ENCODE results near the gene CMSS1.

DNA sequence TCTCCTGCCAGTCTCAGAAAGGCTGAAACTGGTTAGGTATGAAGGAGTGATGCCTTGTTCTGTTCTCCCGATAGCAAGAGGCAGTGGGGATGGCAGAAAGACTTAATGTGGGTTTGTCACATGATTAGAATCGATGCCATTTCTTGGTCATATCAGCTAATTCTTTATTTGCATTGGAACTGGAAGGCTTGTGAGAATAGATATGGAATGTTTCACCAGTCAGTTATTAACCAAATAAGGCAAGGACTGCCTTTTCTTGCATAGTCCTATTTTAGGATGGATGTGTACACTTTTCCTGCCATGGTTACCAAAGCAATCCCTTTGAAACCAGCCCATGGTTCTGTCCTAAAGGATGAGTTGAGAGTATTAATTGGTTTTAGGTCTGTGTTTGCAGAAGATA is 262.9 kb downstream of the CMSS1 start:
- no peak for TF ChIP-seq ZNF70 (CRISPR knock-in tag; IDR thresholded peaks at IDR 0.05)
- TF ChIP-seq, protein P1, sequence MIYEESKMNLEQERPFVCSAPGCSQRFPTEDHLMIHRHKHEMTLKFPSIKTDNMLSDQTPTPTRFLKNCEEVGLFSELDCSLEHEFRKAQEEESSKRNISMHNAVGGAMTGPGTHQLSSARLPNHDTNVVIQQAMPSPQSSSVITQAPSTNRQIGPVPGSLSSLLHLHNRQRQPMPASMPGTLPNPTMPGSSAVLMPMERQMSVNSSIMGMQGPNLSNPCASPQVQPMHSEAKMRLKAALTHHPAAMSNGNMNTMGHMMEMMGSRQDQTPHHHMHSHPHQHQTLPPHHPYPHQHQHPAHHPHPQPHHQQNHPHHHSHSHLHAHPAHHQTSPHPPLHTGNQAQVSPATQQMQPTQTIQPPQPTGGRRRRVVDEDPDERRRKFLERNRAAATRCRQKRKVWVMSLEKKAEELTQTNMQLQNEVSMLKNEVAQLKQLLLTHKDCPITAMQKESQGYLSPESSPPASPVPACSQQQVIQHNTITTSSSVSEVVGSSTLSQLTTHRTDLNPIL (CRISPR knock-in tag; IDR thresholded peaks at IDR 0.05; ENCODE audit: low read depth), result no peak
- TF ChIP-seq CSDC2 (CRISPR knock-in tag; IDR thresholded peaks at IDR 0.05), result no peak
- TF ChIP-seq SNAI2 (CRISPR knock-in tag; IDR thresholded peaks at IDR 0.05), result no peak
- no peak for TF ChIP-seq RARB (CRISPR knock-in tag; IDR thresholded peaks at IDR 0.05)
- no peak for TF ChIP-seq ZNF8 (CRISPR knock-in tag; IDR thresholded peaks at IDR 0.05)
- TF ChIP-seq, protein P2, sequence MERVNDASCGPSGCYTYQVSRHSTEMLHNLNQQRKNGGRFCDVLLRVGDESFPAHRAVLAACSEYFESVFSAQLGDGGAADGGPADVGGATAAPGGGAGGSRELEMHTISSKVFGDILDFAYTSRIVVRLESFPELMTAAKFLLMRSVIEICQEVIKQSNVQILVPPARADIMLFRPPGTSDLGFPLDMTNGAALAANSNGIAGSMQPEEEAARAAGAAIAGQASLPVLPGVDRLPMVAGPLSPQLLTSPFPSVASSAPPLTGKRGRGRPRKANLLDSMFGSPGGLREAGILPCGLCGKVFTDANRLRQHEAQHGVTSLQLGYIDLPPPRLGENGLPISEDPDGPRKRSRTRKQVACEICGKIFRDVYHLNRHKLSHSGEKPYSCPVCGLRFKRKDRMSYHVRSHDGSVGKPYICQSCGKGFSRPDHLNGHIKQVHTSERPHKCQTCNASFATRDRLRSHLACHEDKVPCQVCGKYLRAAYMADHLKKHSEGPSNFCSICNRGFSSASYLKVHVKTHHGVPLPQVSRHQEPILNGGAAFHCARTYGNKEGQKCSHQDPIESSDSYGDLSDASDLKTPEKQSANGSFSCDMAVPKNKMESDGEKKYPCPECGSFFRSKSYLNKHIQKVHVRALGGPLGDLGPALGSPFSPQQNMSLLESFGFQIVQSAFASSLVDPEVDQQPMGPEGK (CRISPR knock-in tag; IDR thresholded peaks at IDR 0.05; ENCODE audit: borderline replicate concordance), result no peak
- TF ChIP-seq TCF4 (CRISPR knock-in tag; IDR thresholded peaks at IDR 0.05; ENCODE audit: borderline replicate concordance), result no peak
- TF ChIP-seq, protein P3, sequence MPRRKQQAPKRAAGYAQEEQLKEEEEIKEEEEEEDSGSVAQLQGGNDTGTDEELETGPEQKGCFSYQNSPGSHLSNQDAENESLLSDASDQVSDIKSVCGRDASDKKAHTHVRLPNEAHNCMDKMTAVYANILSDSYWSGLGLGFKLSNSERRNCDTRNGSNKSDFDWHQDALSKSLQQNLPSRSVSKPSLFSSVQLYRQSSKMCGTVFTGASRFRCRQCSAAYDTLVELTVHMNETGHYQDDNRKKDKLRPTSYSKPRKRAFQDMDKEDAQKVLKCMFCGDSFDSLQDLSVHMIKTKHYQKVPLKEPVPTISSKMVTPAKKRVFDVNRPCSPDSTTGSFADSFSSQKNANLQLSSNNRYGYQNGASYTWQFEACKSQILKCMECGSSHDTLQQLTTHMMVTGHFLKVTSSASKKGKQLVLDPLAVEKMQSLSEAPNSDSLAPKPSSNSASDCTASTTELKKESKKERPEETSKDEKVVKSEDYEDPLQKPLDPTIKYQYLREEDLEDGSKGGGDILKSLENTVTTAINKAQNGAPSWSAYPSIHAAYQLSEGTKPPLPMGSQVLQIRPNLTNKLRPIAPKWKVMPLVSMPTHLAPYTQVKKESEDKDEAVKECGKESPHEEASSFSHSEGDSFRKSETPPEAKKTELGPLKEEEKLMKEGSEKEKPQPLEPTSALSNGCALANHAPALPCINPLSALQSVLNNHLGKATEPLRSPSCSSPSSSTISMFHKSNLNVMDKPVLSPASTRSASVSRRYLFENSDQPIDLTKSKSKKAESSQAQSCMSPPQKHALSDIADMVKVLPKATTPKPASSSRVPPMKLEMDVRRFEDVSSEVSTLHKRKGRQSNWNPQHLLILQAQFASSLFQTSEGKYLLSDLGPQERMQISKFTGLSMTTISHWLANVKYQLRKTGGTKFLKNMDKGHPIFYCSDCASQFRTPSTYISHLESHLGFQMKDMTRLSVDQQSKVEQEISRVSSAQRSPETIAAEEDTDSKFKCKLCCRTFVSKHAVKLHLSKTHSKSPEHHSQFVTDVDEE (CRISPR knock-in tag; IDR thresholded peaks at IDR 0.05), result no peak
- TF ChIP-seq, protein P4, sequence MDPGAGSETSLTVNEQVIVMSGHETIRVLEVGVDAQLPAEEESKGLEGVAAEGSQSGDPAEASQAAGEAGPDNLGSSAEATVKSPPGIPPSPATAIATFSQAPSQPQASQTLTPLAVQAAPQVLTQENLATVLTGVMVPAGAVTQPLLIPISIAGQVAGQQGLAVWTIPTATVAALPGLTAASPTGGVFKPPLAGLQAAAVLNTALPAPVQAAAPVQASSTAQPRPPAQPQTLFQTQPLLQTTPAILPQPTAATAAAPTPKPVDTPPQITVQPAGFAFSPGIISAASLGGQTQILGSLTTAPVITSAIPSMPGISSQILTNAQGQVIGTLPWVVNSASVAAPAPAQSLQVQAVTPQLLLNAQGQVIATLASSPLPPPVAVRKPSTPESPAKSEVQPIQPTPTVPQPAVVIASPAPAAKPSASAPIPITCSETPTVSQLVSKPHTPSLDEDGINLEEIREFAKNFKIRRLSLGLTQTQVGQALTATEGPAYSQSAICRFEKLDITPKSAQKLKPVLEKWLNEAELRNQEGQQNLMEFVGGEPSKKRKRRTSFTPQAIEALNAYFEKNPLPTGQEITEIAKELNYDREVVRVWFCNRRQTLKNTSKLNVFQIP (CRISPR knock-in tag; IDR thresholded peaks at IDR 0.05; ENCODE audit: borderline replicate concordance, low read depth), result no peak

Measured in SK-N-SH treated with all-trans-retinoic acid at 6 μM for 48 hours (cell line).